NCI-H1105 (cell line): ENCODE data around the gene FAR2.
"Not testable (repeated sequence)": the region's sequence is repeated elsewhere in the genome, so short reads cannot be mapped to it uniquely, and the experiment has no call there.

Source experiments
- DNase-seq: peaks from one replicate; lab custom pipeline; 2025; lab: John Stamatoyannopoulos, UW

FAR2 gene

GRCh38 chr12:29234552-29234951 lies 85.5 kb downstream of the FAR2 start:
- no peak for DNase-seq

GRCh38 chr12:29234965-29235626 lies 86.0 kb downstream of the FAR2 start:
- no peak for DNase-seq

GRCh38 chr12:29238822-29239291 lies 89.8 kb downstream of the FAR2 start:
- DNase-seq, result no peak

- no peak for DNase-seq
These were observed 90.3 kb downstream of the FAR2 start for GRCh38 chr12:29239336-29239735.

GRCh38 chr12:29240441-29240840 lies 91.4 kb downstream of the FAR2 start:
- no peak for DNase-seq

GRCh38 chr12:29241821-29242591 lies 92.9 kb downstream of the FAR2 start:
- DNase-seq, result no peak

GRCh38 chr12:29242921-29243431 lies 93.9 kb downstream of the FAR2 start:
- DNase-seq, result no peak

- DNase-seq, result no peak
These were observed 95.2 kb downstream of the FAR2 start for GRCh38 chr12:29244159-29244765.

- DNase-seq, result no peak
These were observed 96.2 kb downstream of the FAR2 start for GRCh38 chr12:29245246-29245645.

GRCh38 chr12:29249930-29250329 lies 100.9 kb downstream of the FAR2 start:
- DNase-seq, result no peak

GRCh38 chr12:29253906-29254625 lies 105.0 kb downstream of the FAR2 start:
- DNase-seq, result no peak

- DNase-seq, result no peak
These were observed 106.0 kb downstream of the FAR2 start for GRCh38 chr12:29255042-29255441.

- no peak for DNase-seq
These were observed 107.5 kb downstream of the FAR2 start for GRCh38 chr12:29256598-29256997.

- DNase-seq, result not testable (repeated sequence)
These were observed 108.6 kb downstream of the FAR2 start for GRCh38 chr12:29257687-29258086.

GRCh38 chr12:29264424-29264823 lies 115.3 kb downstream of the FAR2 start:
- no peak for DNase-seq

- DNase-seq, result no peak
These were observed 120.8 kb downstream of the FAR2 start for GRCh38 chr12:29269706-29270408.

GRCh38 chr12:29270446-29270845 lies 121.4 kb downstream of the FAR2 start:
- no peak for DNase-seq

GRCh38 chr12:29273178-29273843 lies 124.2 kb downstream of the FAR2 start:
- no peak for DNase-seq

- no peak for DNase-seq
These were observed 126.8 kb downstream of the FAR2 start for GRCh38 chr12:29275834-29276233.

GRCh38 chr12:29277231-29277630 lies 128.2 kb downstream of the FAR2 start:
- no peak for DNase-seq
